Retinal pigment epithelial cell (primary cell): ENCODE results near the gene GAS2L3.
"Not testable (repeated sequence)": the region's sequence is repeated elsewhere in the genome, so short reads cannot be mapped to it uniquely, and the experiment has no call there.

Experiments used
- DNase-seq: peaks from one replicate; pipeline ENCODE4 v3.0.0-alpha.2; 2010; ENCODE audit warnings: low read depth
- H3K4me3 ChIP-seq: 2 replicates; pipeline ENCODE4 v1.5.1; 2011; ENCODE audit warnings: mild to moderate bottlenecking, low read length, control low read depth, moderate library complexity
- TF ChIP-seq, protein P1 (sequence below): conservative IDR thresholded peaks from 2 replicates; pipeline ENCODE4 v1.5.1; 2011; ENCODE audit warnings: low read depth, low read length, control low read depth, inconsistent platforms

GAS2L3 gene

DNA sequence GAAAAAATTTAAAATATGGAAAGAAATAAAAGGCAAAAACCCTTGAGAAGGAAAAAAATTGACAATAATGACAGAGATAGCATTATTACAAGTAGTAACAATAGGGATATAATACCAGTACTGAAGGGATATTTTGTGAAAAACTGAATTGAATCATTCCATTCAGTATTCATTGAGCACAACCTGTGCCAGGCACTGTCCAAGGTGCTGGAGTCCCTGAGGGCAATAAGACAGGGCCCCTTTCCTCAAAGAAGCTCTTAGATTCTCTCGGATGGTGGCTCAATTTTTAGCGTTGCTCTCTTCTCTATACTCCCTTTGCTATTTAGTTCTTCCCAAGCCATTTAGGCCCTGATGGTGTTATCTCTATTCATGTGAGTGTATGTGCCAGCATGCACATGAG, 34.3 kb upstream of the GAS2L3 start:
- no peak overlapping the region for H3K4me3 ChIP-seq
- TF ChIP-seq, protein P1, sequence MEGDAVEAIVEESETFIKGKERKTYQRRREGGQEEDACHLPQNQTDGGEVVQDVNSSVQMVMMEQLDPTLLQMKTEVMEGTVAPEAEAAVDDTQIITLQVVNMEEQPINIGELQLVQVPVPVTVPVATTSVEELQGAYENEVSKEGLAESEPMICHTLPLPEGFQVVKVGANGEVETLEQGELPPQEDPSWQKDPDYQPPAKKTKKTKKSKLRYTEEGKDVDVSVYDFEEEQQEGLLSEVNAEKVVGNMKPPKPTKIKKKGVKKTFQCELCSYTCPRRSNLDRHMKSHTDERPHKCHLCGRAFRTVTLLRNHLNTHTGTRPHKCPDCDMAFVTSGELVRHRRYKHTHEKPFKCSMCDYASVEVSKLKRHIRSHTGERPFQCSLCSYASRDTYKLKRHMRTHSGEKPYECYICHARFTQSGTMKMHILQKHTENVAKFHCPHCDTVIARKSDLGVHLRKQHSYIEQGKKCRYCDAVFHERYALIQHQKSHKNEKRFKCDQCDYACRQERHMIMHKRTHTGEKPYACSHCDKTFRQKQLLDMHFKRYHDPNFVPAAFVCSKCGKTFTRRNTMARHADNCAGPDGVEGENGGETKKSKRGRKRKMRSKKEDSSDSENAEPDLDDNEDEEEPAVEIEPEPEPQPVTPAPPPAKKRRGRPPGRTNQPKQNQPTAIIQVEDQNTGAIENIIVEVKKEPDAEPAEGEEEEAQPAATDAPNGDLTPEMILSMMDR = no peak
- peak; percentile 6 for DNase-seq

DNA sequence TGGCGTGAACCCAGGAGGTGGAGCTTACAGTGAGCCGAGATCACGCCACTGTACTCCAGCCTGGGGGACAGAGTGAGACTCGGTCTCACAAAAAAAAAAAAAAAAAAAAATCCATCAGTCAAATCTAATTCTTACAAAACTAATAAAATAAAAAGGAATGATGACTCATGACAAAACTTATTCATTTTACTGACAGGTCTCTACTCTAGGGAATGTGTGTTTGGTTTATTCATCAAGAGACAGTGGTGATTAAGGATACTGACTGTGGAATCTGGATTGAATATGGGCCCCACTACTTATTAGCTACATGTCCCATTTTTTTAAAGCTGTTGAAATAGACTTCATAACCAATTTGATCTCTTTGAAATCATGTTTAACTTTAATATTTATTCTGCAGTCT, 29.3 kb upstream of the GAS2L3 start:
- TF ChIP-seq, protein P1 = no peak
- no peak for DNase-seq
- H3K4me3 ChIP-seq = no peak overlapping the region

DNA sequence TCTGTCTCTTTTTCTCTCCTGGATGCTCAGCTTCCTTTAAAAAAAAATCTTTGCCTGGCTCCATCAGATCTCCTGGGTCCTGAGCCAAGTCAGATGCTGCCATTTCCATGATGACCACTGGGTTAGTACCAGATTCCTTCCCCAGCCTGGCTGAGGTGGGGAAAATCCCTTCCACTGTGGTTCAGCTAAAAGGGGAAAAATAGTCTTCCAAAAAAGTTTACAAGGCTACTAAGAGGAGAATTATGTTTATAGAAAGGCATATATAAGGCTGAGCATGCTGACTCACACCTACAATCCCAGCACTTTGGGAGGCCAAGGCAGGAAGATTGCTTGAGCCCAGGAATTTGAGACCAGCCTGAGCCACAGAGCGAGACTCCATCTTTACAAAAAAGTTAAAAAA, 28.4 kb upstream of the GAS2L3 start:
- H3K4me3 ChIP-seq = no peak overlapping the region
- TF ChIP-seq, protein P1 = no peak
- DNase-seq = no peak

DNA sequence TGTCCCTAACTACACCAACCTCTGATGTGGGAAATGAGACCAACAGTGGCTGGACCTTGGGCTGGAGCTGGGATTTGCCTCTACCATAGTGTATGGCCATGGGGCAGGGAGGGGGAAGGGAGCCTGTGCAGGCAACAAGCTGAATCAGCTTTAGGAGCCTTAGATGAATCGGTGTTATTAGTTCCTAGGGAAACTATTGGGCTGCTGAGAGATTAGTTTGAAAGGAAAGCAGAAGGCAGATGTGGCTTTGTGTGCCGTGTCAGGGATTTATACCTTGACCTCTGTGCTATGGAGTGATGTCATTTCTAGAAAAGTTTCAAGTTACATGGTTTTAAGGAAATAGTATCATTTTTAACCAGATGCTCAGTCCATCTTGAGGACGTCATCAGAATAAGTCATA, 19.5 kb upstream of the GAS2L3 start:
- H3K4me3 ChIP-seq = no peak overlapping the region
- TF ChIP-seq, protein P1 = no peak
- peak; percentile 13 for DNase-seq

DNA sequence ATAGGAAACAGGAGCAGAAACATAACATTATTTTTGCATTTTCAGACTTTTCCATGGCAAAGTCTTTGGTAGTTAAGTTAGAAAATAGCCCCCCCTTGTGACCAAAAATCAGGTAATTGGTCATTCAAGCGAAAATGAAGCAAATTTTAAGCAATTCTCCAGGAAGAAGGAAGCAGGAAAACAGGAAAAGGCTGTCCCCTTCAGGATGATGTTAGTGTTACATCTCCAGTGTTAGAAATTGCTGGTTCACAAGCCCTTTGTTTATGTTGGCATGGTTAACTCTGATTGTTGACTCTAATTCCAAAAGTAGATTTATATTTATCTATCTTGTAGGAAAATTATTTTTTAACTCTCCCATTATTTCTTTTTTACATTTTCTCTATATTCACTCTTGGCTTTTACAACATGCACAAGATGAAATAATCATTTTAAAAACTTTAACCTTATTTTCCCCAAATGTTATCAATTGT, 18.8 kb upstream of the GAS2L3 start:
- peak; percentile 67 for DNase-seq
- no peak overlapping the region for H3K4me3 ChIP-seq
- TF ChIP-seq, protein P1 = peak; percentile 97

DNA sequence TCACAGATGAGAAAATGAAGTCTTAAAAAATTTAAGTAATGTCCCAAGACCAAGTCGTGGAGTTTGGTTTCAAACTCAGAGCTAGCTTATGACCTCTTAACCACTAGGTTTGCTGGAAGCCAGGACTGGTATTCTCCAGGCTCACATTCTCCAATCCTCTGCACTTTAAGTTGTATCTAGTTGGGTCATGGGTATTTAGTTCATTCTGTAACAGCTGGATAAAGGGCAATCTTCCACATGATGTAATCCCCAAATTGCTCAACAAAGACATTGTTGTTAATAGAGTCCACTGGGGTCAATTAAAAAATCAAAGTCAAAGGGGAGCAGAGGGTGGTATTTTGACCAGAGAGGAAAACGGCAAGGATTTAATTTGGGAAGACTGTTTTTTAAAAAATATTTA, 17.8 kb upstream of the GAS2L3 start:
- DNase-seq = no peak
- TF ChIP-seq, protein P1 = no peak
- H3K4me3 ChIP-seq = no peak overlapping the region

DNA sequence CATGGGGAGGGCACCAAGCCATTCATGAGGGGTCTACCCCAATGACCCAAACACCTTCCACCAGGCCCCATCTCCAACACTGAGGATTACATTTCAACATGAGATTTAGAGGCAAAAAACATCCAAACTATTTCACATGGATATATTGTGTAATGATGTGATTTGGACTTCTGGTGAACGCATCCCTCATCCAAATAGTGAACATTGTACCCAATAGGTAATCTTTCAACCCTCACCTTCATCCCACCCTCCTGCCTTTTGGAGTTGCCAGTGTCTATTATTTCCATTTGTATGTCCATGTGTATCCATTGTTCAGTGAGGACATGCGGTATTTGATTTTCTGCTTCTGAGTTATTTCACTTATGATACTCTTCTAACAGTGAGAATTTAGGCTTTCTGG, 16.1 kb upstream of the GAS2L3 start:
- H3K4me3 ChIP-seq = no peak overlapping the region
- TF ChIP-seq, protein P1 = no peak
- DNase-seq = no peak

DNA sequence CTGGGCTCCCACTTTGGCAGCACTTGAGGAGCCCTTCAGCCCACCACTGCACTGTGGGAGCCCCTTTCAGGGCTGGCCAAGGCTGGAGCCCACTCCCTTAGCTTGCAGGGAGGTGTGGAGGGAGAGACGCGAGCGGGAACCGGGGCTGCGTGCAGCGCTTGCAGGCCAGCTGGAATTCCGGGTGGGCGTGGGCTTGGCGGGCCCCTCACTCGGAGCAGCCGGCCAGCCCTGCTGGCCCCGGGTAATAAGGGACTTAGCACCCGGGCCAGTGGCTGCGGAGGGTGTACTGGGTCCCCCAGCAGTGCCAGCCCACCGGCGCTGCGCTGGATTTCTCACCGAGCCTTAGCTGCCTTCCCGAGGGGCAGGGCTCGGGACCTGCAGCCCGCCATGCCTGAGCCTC, 14.2 kb upstream of the GAS2L3 start:
- not testable (repeated sequence) for H3K4me3 ChIP-seq, DNase-seq
